Inferior parietal cortex (tissue), 1 donor: ENCODE data around the gene CRYBB2.
"Not testable (repeated sequence)": the region's sequence is repeated elsewhere in the genome, so short reads cannot be mapped to it uniquely, and the experiment has no call there.

Experiments
- DNase-seq: peaks from one replicate; pipeline ENCODE4 v3.0.0-alpha.2; 2016; ENCODE audit errors: extremely low spot score

The CRYBB2 gene

DNA sequence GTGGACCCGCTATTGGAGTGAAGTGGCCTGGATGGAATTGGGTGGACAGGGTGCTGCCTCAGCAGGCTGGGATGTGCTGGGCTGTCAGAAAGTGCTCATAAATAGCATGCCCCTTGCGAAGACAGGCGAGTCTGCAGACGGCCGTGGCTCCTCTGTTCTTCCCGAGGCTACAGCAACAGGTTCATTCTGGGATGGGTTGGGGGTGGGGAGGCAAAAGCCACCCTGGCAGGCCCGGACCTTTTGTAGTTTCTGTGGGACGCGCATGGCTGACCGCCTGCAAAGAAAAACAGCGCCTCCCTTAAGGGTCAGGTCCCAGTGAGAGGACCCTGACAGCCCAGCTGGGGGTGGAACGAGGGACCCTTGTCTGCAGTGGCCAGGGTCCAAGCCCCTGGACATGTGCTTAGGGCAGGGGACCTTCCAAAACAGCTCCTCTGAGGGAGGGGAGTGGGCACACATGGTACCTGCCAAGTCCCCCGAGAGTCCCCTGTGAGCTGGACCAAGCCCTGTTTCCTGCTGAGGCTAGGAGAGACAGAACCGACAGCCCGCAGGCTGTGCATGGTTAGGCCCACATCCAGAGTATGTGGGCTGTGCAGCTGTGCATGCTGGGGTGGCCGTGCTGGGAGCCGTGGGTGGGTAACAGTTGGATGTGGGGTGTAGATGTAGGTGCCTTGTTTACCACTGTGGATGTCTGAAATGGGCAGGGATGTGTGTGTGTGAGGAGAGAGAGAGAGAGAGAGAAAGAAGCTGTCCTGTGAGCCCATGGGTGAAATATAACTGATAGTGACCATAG lies 19.5 kb upstream of the CRYBB2 start, which contains the start of gene CRYBB3:
TSS of gene CRYBB3 (plus strand) at position 128 of the 790 bp plus-strand sequence. CDS start 1,539 bp downstream, outside the sequence.
- no peak for DNase-seq

DNA sequence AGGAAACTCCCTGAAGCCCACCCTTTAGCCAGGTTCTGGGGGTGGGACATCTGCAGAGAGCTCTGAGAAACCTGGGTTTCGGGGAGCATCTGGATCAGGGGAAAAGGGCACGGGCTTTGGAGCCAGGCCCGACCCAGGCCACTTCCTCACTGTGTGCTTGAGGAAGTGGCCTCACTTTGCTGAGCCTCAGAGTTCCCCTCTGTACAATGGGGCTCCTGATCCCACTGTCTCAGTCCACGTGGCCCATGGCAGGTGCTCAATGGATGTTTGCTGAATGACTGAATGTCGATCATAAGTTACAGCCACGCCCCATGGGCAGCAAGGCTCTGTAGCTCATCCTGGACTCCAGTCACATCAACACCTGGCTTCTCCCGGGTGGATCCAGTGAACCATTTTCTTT lies 18.5 kb upstream of the CRYBB2 start:
- DNase-seq, result no peak

DNA sequence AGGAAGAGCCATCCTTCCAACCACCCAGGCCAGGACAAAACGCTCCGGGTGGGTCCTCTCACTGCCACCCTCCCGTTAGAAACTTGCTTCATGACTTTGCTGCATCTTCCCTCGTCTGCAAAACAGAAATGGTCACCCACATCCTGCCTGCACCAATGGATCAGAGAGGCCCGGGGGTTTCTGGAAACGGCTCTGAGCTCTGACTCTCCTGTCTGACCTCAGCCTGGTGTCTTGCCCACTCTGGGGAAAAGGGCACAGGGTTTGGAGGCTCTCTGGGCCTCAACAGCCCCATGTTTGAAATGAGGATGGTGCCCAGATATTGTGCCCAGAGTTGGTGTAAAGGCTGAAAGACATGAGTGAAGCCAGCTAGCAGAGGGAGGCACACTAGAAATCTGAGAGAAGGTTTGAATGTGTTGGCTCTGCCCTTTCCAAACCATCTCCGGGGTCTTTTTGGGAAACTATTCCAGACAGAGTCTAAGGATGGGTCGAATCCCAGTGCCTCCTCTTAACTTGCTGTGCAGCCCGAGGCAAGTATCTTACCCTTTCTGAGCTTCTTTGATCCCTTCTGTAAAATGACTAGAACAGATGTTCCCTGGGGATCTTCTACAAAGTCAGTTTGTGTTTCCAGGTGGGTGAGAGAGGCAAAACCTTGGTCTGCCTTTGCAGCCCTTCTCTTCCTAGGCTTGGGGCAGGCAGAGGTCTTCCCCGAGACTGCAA lies 17.7 kb upstream of the CRYBB2 start:
- DNase-seq, result no peak

DNA sequence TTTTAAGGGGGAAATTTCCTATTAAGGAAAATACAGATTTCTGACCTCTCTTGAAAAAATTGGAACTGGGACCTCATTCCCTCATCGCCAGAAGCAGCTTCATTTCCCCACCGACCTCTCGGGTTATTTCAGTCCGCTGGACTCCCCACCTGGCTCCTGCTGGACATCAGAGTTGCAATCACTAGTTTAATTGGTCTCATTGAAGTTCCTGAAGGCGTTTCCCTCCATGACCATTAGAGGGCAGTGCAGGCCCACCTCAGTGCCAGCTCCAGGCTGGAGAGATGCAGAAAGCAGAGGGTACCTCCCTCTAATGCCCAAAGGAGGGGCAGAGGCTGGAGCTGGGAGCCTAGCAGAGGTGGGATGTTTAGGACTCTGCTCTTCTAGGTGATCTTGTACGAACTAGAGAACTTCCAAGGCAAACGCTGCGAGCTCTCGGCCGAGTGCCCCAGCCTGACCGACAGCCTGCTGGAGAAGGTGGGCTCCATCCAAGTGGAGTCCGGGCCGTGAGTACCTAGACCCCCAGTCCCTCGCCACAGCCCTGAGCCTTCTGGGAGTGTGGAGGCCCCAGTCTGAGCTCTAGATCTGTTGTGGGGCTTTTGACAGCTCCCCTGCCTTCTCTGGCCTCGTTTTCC lies 17.0 kb upstream of the CRYBB2 start:
- DNase-seq, result peak; percentile 86

DNA sequence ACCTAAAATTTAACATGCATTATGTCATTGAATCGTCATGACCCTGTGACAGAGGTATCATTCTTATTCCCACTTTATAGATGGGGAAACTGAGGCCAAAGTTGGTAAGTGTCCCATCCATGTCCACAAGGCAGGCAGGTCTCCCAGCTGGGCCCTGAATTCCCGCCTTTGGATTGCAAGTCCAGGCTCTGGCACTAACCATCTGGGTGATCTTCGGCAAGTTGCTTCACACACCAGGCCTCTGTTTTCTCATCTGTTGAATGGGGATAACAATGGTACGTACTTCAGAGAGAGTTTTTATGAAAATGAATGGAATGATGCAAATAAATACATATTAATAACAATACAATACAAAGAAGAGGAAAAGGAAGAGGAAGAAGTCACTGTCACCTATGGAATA lies 16.4 kb upstream of the CRYBB2 start:
- DNase-seq, result no peak

DNA sequence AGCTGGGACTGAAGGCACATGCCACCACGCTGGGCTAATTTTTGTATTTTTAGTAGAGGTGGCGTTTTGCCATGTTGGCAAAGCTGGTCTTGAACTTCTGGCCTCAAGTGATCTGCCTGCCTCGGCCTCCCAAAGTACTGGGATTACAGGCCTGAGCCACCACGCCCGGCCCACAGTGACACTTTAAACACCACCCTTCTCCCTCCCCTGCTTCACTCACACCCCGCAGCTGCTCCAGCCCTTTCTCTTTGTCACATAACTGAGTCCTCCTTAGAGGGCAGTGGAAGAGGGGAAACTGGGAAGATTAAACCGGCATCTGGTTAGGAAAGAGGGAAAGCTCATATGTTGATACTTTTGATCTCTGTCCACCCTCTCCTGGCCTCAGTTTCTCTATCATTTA lies 14.9 kb upstream of the CRYBB2 start:
- DNase-seq, result not testable (repeated sequence)

DNA sequence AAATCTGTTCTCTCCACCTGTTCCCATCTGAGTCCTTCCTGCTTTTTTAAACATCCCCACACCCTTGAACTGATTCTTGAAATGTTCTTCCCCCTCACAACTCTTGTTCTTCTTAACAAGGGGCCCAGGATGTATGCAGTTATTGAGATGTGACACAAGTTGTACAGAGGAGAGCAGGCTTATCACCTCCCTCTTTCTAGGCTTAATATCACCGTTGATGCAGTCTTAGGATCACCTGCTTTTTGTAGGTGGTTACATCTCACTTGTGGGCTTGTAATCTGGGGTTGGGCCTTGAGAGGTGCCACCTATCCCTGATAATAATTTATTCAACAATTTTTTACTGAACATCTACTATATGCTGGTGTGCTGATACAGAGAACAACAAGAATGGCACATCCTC lies 13.6 kb upstream of the CRYBB2 start:
- no peak for DNase-seq

DNA sequence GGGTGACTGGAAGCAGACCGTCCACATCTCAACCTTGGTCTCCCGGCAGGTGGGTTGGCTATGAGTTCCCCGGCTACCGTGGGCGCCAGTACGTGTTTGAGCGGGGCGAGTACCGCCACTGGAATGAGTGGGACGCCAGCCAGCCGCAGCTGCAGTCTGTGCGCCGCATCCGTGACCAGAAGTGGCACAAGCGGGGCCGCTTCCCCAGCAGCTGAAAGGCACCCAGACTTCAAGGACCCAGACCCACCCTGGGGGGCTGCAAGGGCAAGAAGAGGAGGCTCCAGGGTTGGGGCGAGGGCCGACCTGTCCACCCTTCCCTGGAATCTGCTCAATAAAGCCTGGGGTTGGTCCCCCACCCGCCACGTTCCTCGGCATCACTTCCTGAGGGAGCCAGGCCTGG lies 12.4 kb upstream of the CRYBB2 start:
- DNase-seq, result no peak

DNA sequence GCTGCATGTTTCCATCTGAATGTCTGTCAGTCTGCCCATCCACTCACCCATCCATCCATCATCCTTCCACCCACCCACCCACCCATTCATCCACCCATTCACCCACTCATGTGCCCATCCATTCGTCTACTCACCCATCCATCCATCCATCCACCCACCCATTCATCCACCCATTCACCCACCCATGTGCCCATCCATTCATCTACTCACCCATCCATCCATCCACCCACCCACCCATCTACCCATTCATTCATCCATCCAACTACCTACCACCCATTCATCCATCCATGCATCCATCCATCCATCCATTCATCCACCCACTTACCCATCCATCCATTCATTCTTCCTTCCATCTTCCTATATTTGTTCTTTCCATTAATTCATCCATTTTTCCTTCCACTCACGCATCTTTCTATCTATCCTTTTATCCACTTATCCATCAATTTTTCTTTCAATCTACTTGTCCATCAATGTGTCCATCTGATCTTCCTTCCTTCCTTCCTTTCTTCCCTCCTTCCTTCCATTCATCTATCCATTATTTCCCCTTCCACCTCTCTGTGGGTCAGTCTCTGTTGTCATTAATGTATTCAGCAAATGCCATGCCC lies 11.8 kb upstream of the CRYBB2 start:
- DNase-seq, result no peak

DNA sequence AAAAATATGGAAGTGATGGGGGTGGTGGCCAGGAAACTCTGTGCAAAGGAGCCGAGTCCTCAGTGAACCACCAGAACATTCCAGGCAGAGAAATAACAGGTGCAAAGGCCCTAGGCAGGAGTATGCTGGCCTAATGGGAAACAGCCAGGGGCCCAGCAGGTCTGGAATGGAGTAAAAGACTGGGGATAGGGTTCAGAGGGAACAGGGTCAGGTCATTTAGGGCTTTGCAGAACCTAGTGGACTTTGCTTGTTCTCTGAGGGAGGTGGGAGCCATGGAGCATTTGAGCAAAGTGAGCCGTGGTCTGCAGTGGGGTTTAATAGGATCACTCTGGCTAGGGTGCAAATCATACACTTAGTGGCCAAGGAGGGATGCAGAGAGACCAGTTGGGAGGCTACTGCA lies 11.1 kb upstream of the CRYBB2 start:
- no peak for DNase-seq

DNA sequence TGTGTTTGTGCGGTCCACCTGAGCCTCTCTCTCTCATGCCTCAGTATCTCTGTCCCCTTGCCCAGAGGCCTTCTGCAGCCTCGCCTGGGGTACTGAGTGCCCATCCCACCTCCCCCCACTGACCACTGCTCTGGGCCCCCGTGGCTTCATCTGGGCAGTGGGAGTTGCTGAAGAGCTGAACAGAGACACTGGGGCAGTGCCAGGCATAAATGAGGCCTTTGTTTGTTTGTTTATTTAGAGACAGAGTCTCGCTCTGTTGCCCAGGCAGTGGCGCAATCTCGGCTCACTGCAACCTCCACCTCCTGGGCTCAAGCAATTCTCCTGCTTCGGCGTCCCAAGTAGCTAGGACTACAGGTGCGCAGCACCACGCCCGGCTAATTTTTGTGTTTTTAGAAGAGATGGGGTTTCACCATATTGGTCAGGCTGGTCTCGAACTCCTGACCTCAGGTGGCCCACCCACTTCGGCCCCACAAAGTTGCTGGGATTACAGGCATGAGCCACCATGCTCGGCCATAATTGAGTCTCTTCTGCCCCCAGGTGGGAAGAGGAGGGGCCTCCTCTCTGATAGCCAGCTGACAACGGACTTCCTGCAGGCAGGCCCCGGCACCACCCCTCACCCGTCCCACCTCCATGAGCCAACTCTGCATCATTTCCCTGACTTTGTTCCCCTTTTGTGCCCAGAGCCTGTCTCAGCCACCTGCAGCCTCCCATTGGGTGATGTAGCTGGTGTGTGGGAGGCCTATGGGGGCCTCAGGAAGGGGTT lies 10.5 kb upstream of the CRYBB2 start:
- no peak for DNase-seq

DNA sequence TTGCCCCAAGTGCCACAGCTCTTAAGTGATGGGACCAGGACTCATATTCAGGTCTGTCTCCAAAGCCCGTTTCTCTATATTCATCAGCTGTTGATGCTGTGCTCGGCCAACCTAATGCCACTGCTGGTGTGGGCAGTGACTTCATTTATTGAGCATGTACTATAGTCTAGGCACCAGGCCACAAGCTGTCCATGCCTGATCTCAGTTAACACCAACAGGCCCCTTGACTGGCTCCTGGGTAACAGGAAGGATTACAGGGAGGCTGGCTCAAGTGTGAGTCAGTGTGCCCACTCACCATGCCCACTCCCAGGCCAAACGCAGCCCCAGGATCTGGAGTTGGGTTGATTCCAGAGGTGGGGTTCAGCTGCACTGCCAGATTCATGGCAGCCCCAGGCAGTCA lies 8.6 kb upstream of the CRYBB2 start:
- no peak for DNase-seq

DNA sequence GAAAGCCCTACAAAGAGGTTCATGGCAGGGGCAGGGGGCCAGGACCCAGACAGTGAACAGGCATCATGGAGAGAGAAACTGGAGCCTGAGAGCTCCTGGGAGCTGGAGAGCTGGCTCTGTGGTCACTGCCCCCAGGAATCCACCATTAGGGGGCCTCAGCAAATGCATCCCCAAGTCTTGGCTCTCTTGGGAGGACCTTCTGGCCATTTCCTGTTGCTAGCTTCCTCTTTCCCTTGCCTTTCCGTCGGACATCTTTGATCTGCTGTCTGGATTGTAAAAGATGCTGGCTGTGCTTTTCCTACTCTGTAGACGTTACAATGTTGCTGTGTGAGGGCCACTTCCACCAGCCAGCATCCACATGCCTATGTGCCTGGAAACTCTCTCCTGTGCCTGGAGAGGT lies 7.1 kb upstream of the CRYBB2 start:
- DNase-seq, result no peak

DNA sequence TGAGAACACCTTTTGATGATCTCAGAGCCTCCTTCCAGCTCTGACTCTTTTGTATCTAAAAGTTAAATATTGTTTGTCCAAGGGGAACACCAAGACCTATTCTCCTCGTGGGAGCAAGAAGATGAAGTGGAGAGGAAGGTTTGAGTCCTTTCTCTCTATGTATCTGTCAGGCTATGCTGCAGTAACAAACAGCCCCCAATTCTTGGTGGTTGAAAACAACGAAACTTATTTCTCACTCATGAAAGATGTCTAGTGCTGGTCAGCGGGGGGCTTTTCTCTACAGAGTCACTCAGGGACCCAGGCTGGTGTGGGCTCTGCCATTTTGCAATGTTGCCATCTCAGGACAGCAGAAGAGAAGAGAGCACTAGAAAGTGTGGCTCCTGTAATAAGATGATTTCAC lies 6.2 kb upstream of the CRYBB2 start:
- DNase-seq, result no peak

DNA sequence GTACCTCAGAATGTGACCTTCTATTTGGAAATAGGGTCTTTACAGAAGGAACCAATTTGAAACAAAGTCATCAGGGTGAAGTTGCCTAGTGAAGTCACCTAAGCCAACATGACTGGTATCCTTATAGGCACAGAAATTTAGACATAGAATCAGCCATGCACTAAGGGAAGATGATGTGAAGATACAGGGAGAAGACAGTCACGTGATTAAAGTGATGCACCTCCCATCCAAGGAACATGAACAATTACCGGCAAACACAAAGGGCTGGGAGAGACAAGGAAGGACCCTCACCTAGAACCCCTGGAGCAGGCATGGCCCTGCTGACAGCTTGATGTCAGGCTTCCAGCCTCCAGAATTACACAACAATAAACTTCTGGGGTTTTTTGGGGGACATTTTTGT lies 3.2 kb upstream of the CRYBB2 start:
- DNase-seq, result no peak

DNA sequence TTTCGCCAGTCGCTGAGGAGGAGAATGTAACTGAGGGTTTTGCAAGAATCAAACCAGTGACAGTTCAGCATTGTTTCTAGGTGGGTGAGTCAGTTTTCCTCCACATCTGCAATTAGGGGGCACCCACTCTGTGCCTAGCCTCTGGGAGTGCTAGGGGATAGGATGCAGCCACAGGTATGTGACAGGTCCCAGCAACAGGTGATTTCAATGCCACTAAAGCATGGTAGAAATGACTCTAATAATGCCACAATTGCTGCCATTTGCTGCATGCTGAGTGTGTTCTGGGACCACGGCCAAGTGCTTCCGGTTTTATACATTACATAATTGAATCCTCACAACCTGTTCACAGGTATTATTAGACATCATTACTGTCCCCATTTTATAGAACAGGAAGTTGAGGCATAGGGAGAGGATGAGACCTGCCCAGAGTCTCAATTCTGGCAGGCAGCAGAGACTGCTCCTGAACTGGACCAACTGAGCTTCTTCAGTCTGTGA lies 556 bp downstream of the CRYBB2 start:
- DNase-seq, result no peak

DNA sequence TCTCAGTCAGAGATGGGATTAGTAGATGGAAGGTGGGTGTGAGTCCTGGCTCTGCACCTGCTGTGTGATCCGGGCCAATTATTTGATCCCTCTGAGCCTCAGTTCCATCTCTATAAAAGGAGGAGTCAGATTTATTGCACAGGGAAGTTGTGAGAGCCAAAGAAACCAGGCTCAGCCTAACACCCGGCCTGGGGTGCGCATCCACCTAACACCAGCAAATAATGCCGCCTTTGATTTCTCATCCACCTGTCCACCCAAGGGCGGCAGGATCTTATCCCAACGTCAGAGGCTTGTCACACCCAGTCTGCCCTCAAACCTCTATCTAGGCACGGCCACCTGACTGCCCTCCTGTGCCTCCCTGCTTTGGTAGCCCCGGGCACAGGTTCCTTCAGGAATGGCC lies 2.4 kb downstream of the CRYBB2 start:
- DNase-seq, result no peak

DNA sequence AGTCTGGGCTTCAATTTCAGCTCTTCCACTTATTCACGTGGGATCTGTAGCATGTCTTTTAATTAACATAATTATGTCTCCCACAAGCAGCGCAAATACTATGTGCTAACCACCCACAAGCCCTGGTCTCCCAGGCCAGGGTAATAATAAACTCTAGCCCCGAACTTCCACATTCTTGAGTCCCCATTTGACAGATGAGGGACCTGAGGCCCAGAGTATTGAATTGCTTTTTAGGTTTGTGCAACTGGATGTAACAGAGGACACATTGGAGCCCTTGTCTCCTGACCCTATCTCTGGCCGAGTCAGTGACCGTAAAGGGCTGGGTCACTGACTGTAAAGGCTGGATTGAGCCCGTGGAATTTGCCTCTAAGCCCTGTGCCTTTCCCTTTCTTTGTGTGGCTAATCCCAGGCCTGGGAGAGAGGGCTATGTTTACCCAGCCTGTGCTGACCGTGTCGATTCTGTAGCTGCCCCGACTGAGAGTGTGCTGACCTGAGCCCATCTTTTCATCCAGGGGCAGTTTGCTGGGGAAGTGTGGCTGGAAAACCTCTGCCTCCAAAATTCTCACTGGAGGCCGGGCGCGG lies 3.9 kb downstream of the CRYBB2 start:
- DNase-seq, result no peak

DNA sequence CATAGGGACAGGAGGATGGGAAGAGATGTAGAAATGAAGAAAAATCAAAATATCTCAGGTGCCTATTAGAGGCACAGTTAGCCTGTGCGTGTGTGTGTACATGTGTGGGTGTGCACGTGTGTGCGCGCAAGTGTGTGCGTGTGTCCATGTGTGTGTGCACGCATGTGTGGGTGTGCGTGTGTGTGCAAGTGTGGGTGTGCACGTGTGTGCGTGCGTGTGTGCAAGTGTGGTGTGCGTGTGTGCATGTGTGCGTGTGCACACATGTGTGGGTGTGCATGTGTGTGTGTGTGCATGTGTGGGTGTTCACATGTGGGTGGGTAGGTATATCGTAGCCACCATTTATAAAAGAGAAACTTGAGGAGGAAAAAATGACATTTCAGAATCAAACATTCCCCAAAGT lies 9.4 kb downstream of the CRYBB2 start:
- DNase-seq, result no peak

DNA sequence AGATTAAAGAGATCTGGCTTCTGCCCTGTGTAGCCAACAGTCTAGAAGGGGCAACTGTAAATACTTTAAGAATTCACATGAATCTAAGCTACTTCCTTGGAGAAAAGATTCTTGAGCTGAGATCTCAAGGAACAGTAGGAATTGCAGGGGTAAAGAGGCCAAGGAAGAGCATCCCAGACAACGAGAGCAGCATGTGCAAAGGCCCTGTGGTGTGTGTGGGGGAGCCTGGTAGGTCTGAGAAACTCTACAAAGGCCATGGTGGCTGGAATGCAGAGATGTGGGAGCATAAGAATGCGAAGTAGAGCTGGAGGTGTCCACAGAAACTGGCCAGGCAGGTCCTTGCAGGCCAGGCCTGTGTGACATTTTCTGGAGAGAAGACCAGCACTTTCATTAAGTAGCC lies 11.3 kb downstream of the CRYBB2 start:
- not testable (repeated sequence) for DNase-seq

DNA sequence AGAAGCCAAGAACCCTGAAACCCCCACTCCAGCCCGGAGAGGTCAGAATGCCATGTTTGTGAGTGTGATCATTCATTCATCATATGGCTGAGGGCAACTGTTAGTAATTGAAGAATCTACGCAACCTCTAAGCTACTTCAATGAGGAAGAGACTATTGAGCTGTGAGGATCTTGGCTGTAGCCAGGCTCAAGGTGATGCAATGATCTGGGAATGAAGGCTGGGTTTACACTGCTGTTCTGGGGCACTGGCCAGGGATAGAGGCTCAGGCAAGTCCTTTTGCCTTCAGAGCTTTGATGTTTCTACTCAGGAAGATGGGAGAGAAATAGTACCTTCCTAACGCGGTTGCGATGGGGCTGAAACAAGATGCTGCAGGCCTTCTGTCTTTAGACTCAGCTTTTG lies 12.9 kb downstream of the CRYBB2 start:
- no peak for DNase-seq
